GM23338 (cell line): ENCODE measurements around the gene SLC19A2.

ENCODE experiments used
- CREB1 ChIP-seq: fragments of 250-450 bp; sonication (Bioruptor Pico); IDR thresholded peaks from 2 replicates; pipeline ENCODE4 v1.5.0; 2020; ENCODE audit warnings: low read depth, mild to moderate bottlenecking, moderate library complexity
- ETS1 ChIP-seq: IDR thresholded peaks from 2 replicates; pipeline ENCODE4 v1.6.1; 2016; ENCODE audit warnings: antibody characterized with exemption
- EZH2 ChIP-seq: fragments of 200-600 bp; sonication (generic); IDR thresholded peaks from one replicate; pipeline ENCODE4 v1.8.0; 2017; ENCODE audit warnings: antibody characterized with exemption, mild to moderate bottlenecking, low read depth; ENCODE audit not compliant: unreplicated experiment
- EZH2phosphoT487 ChIP-seq: fragments of 200-600 bp; sonication (generic); IDR thresholded peaks from one replicate; pipeline ENCODE4 v1.8.1; 2018; ENCODE audit warnings: antibody characterized with exemption; ENCODE audit not compliant: unreplicated experiment
- JUNB ChIP-seq: IDR thresholded peaks from one replicate; pipeline ENCODE4 v1.6.1; 2016; ENCODE audit warnings: antibody characterized with exemption; ENCODE audit not compliant: unreplicated experiment
- NANOG ChIP-seq: IDR thresholded peaks from 2 replicates; pipeline ENCODE4 v1.6.1; 2016; ENCODE audit warnings: antibody characterized with exemption, borderline replicate concordance
- POLR2AphosphoS5 ChIP-seq: IDR thresholded peaks from 2 replicates; pipeline ENCODE4 v1.6.1; 2016; ENCODE audit warnings: antibody characterized with exemption, low read depth
- STAT1 ChIP-seq: IDR thresholded peaks from one replicate; pipeline ENCODE4 v1.6.1; 2016; ENCODE audit warnings: antibody characterized with exemption; ENCODE audit not compliant: unreplicated experiment
- ZNF114 ChIP-seq: fragments of 250-450 bp; sonication (Bioruptor Pico); IDR thresholded peaks from 2 replicates; pipeline ENCODE4 v1.5.0; 2020; ENCODE audit warnings: mild to moderate bottlenecking, moderate library complexity
- ZNF331 ChIP-seq: fragments of 250-450 bp; sonication (Bioruptor Pico); IDR thresholded peaks from 2 replicates; pipeline ENCODE4 v1.5.0; 2020; ENCODE audit warnings: low read depth, mild to moderate bottlenecking, moderate library complexity
- TF ChIP-seq, protein P1 (sequence below), 2 experiments: fragments of 200-600 bp in 1 of 2; sonication (generic) in 1 of 2; conservative IDR thresholded peaks; 2 replicates each; pipeline versions ENCODE4 v1.5.1 to v1.6.1; 2016 to 2017; ENCODE audit warnings: antibody characterized with exemption in 2 of 2, low read depth in 2 of 2, mild to moderate bottlenecking in 2 of 2, moderate library complexity in 1 of 2
- TF ChIP-seq, protein P2 (sequence below): IDR thresholded peaks from one replicate; pipeline ENCODE4 v1.6.1; 2018; ENCODE audit warnings: antibody characterized with exemption; ENCODE audit not compliant: unreplicated experiment
- TF ChIP-seq, protein P3 (sequence below): fragments of 250-450 bp; sonication (Bioruptor Pico); IDR thresholded peaks from 2 replicates; pipeline ENCODE4 v1.5.0; 2020; ENCODE audit warnings: mild to moderate bottlenecking, moderate library complexity

DNA sequence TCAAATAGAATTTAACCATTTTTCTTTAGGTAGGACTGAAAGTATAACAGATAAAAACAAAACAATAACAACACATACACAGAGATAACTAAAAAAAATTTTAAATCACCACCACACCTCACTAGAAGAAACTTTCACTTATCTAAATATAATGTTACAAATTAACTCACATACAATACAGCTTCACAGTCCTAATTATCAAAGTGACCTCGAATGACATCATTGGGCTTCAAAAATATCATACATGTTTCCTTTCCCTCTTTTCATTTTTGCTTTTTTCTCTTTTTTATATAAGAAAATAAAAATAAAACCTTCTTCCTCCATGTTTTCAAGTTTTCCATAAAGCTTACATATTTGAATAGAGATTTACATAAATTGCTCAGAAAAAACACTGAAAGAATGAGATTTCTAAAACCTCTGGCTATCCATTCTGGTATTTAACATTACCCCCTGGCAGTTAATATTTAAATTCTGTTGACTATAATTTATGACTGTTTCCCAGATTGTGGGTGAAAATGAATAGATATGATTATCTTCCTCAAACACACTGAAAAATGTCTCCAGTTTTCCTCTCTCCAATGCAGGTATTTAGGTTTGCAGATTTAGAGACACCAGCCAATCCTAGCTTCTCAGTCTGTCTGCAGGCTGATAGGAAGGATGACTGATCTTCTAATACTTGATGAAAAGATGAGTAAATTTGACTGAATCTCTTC, 40.5 kb upstream of the SLC19A2 start:
- TF ChIP-seq, protein P1, sequence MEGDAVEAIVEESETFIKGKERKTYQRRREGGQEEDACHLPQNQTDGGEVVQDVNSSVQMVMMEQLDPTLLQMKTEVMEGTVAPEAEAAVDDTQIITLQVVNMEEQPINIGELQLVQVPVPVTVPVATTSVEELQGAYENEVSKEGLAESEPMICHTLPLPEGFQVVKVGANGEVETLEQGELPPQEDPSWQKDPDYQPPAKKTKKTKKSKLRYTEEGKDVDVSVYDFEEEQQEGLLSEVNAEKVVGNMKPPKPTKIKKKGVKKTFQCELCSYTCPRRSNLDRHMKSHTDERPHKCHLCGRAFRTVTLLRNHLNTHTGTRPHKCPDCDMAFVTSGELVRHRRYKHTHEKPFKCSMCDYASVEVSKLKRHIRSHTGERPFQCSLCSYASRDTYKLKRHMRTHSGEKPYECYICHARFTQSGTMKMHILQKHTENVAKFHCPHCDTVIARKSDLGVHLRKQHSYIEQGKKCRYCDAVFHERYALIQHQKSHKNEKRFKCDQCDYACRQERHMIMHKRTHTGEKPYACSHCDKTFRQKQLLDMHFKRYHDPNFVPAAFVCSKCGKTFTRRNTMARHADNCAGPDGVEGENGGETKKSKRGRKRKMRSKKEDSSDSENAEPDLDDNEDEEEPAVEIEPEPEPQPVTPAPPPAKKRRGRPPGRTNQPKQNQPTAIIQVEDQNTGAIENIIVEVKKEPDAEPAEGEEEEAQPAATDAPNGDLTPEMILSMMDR (conservative IDR thresholded peaks at IDR 0.05; ENCODE audit: low read depth in 2 of 2): no peak
- TF ChIP-seq POLR2AphosphoS5 (no peak), EZH2phosphoT487 (no peak), EZH2 (no peak), JUNB (no peak), STAT1 (no peak), CREB1 (no peak), ETS1 (no peak), NANOG (no peak), ZNF331 (CRISPR knock-in tag) (no peak), ZNF114 (no peak)
- TF ChIP-seq, protein P2, sequence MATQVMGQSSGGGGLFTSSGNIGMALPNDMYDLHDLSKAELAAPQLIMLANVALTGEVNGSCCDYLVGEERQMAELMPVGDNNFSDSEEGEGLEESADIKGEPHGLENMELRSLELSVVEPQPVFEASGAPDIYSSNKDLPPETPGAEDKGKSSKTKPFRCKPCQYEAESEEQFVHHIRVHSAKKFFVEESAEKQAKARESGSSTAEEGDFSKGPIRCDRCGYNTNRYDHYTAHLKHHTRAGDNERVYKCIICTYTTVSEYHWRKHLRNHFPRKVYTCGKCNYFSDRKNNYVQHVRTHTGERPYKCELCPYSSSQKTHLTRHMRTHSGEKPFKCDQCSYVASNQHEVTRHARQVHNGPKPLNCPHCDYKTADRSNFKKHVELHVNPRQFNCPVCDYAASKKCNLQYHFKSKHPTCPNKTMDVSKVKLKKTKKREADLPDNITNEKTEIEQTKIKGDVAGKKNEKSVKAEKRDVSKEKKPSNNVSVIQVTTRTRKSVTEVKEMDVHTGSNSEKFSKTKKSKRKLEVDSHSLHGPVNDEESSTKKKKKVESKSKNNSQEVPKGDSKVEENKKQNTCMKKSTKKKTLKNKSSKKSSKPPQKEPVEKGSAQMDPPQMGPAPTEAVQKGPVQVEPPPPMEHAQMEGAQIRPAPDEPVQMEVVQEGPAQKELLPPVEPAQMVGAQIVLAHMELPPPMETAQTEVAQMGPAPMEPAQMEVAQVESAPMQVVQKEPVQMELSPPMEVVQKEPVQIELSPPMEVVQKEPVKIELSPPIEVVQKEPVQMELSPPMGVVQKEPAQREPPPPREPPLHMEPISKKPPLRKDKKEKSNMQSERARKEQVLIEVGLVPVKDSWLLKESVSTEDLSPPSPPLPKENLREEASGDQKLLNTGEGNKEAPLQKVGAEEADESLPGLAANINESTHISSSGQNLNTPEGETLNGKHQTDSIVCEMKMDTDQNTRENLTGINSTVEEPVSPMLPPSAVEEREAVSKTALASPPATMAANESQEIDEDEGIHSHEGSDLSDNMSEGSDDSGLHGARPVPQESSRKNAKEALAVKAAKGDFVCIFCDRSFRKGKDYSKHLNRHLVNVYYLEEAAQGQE: no peak
- TF ChIP-seq, protein P3, sequence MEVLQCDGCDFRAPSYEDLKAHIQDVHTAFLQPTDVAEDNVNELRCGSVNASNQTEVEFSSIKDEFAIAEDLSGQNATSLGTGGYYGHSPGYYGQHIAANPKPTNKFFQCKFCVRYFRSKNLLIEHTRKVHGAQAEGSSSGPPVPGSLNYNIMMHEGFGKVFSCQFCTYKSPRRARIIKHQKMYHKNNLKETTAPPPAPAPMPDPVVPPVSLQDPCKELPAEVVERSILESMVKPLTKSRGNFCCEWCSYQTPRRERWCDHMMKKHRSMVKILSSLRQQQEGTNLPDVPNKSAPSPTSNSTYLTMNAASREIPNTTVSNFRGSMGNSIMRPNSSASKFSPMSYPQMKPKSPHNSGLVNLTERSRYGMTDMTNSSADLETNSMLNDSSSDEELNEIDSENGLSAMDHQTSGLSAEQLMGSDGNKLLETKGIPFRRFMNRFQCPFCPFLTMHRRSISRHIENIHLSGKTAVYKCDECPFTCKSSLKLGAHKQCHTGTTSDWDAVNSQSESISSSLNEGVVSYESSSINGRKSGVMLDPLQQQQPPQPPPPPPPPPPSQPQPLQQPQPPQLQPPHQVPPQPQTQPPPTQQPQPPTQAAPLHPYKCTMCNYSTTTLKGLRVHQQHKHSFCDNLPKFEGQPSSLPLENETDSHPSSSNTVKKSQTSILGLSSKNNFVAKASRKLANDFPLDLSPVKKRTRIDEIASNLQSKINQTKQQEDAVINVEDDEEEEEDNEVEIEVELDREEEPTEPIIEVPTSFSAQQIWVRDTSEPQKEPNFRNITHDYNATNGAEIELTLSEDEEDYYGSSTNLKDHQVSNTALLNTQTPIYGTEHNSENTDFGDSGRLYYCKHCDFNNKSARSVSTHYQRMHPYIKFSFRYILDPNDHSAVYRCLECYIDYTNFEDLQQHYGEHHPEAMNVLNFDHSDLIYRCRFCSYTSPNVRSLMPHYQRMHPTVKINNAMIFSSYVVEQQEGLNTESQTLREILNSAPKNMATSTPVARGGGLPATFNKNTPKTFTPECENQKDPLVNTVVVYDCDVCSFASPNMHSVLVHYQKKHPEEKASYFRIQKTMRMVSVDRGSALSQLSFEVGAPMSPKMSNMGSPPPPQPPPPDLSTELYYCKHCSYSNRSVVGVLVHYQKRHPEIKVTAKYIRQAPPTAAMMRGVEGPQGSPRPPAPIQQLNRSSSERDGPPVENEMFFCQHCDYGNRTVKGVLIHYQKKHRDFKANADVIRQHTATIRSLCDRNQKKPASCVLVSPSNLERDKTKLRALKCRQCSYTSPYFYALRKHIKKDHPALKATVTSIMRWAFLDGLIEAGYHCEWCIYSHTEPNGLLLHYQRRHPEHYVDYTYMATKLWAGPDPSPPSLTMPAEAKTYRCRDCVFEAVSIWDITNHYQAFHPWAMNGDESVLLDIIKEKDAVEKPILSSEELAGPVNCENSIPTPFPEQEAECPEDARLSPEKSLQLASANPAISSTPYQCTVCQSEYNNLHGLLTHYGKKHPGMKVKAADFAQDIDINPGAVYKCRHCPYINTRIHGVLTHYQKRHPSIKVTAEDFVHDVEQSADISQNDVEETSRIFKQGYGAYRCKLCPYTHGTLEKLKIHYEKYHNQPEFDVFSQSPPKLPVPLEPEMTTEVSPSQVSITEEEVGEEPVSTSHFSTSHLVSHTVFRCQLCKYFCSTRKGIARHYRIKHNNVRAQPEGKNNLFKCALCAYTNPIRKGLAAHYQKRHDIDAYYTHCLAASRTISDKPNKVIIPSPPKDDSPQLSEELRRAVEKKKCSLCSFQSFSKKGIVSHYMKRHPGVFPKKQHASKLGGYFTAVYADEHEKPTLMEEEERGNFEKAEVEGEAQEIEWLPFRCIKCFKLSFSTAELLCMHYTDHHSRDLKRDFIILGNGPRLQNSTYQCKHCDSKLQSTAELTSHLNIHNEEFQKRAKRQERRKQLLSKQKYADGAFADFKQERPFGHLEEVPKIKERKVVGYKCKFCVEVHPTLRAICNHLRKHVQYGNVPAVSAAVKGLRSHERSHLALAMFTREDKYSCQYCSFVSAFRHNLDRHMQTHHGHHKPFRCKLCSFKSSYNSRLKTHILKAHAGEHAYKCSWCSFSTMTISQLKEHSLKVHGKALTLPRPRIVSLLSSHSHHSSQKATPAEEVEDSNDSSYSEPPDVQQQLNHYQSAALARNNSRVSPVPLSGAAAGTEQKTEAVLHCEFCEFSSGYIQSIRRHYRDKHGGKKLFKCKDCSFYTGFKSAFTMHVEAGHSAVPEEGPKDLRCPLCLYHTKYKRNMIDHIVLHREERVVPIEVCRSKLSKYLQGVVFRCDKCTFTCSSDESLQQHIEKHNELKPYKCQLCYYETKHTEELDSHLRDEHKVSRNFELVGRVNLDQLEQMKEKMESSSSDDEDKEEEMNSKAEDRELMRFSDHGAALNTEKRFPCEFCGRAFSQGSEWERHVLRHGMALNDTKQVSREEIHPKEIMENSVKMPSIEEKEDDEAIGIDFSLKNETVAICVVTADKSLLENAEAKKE: no peak
